ENCODE data around the gene SLC25A30.

The SLC25A30 gene, protein sequence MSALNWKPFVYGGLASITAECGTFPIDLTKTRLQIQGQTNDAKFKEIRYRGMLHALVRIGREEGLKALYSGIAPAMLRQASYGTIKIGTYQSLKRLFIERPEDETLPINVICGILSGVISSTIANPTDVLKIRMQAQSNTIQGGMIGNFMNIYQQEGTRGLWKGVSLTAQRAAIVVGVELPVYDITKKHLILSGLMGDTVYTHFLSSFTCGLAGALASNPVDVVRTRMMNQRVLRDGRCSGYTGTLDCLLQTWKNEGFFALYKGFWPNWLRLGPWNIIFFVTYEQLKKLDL

DNA sequence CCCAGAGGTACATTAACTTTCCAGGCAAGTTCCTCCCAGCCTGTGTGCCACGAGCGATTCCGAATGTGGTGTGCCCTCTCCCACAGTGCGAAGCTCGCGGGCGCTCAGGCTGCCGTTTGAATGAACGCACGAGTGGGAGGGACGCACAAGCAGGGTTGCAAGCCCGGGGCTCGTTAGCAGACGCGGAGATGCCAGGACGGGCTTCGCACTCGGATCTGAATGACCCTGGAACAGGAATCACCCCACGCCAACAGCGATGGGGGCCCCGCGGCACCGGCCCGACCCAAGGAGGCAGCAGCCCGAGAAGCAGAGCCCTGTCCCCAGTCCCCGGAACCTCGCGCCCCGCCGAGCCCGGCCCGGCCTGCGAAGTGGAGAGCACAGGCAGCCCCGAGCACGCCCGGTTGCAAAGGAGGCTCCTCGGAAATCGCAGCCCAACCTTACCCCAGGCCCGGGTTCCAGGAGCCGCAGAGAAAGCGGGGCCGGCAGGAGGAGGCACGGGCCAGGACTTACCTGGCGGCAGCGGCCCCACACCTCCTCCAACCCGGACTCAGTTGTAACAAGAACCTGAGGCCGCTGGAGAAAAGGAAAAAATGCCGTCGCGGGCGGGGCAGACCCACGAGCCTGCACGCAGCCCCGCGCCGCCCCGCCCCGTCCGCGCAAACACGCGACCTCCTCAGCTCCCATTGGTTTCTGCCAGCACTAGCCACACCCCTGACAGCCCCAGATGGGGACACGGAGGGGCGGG lies at the start of gene SLC25A30:
SLC25A30 (minus strand) TSS at position 584 of the 745 bp plus-strand sequence. CDS start 6,948 bp downstream, outside the sequence.
- peak; percentile 71 to 86 for DNase-seq

GRCh38 chr13:45466359-45466758 lies 48.2 kb upstream of the SLC25A30 start:
- DNase-seq, result no peak

GRCh38 chr13:45464687-45465453 lies 46.7 kb upstream of the SLC25A30 start, which contains the start of gene COG3:
COG3 (plus strand) TSS chr13:45464939; CDS start chr13:45465037, 98 bp downstream.
- peak; percentile 93 to 94 for DNase-seq

DNA sequence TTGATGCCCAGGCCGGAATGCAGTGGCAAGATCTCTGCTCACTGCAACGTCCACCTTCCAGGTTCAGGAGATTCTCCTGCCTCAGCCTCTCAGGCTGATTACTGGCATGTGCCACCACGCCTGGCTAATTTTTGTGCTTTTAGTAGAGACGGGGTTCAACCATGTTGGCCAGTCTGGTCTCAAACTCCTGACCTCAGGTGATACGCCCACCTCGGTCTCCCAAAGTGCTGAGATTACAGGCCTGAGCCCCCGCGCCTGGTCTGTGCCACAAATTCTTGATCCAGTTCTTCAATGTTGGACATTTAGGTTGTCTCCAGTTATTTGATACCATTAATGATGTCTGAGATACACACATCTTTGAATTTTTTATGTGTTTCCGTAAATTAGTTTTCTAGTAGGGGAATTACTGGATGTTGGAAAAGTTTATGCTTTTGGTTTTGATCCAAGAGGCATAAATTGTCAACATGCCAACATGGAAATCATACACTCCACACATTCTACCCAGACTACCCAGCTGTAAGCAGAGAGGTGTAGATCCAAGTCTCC lies 46.0 kb upstream of the SLC25A30 start:
- no peak for DNase-seq

DNA sequence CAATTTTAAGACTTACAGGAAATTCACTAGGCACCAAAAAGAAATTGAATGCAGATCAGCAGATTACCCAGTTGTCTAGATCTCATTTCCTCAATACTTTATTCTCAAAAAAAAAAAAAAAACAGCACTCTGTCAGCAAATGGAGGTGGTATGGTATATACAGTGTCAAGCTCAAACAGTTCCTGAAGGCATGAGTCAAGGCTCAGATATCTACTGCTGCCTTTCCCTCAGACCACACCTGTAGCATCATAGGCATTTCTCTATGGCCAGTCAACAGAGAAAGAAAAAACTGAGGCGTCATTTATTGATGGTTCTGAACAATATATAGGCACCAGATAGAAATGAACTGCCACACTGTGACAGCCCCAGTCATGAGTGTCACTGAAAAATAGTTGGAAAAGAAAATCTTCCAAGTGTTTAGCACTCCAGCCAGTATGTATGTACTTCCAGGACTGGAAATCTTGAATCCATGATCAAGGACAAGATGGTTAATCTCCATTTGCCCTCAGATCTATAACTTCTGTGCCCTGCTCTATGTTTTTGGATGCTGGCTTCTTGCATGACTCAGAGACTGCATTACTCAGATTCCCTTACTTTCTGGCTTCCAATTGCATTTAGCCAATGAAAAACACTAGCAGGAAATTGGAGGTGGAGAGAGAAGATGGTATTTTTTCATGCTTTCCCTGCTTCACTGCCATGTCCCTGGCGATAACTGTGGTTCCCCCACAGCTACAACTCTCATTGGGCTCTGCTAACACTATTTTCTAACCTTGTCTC lies 38.2 kb upstream of the SLC25A30 start:
- no peak for DNase-seq

GRCh38 chr13:45454204-45454603 lies 36.0 kb upstream of the SLC25A30 start:
- DNase-seq, result no peak

GRCh38 chr13:45451282-45451681 lies 33.1 kb upstream of the SLC25A30 start:
- no peak for DNase-seq

DNA sequence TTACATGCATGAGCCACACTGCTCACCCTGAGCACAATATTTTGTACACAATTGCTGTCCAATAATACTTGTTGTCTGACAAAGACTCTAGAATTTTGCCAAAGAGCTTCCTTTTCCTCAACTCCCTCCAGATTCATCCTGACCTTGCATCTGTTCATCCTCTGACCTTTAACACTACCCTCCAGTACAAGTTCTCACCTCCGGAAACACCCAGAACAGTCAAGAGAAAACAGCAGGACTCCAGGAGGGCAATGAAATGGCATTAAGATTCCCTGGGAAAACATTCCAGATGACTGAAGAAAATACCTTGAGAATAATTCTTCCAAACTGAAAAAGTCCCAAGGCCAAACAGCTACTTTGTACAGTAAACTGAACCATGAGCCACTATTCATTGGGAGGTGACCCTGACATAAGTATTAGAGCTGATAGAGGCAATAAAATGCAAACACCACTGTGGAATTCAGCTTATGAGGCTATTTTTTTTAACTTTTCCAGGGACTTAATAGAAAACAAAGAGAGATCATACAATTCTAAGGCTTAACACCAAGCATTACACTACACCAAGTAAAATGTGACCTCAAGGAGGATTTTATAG lies 30.9 kb upstream of the SLC25A30 start:
- DNase-seq, result no peak

- DNase-seq, result no peak
These were observed 29.0 kb upstream of the SLC25A30 start for GRCh38 chr13:45447050-45447661.

GRCh38 chr13:45446181-45446580 lies 28.0 kb upstream of the SLC25A30 start:
- no peak for DNase-seq

DNA sequence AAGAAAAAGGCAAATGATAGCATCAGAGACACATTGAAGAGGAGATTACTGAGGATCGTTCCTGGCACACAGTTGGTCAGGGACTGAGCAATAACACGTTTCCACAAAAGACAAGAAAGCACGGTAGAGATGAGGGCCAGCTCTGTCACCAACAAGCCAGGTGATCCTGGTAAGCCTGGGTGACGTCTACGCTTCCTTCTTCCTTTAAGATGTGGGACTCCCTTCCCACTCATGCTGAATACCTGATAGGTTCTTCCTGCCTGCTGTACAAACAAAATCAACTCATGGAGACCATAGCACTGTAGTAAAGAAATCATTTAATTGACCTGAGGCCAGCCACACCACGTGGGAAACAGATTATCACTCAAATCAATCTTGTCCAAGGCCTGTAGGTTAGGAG lies 26.9 kb upstream of the SLC25A30 start:
- DNase-seq, result no peak

DNA sequence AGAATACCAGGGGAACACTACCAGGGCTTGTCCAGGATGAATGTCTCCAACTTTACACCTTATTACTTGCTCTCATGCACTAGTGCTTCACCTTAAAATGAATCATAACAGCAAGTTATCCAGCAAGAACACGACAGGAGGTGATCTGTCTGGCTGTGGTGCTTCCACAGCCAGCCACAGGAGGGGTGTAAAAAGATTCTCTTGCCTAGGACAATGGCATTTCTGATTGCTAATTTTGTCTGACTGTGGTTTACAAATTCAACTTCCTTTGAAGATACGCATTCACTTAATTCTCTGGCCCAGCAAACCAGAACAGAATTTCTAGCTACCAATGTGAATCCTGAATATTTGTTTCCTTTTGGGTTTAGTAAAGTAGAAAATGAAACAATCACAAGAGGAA lies 23.5 kb upstream of the SLC25A30 start:
- DNase-seq, result no peak

- DNase-seq, result no peak
These were observed 21.7 kb upstream of the SLC25A30 start for GRCh38 chr13:45439781-45440462.

- no peak for DNase-seq
These were observed 20.8 kb upstream of the SLC25A30 start for GRCh38 chr13:45439008-45439407.

GRCh38 chr13:45437947-45438346 lies 19.8 kb upstream of the SLC25A30 start:
- DNase-seq, result no peak

DNA sequence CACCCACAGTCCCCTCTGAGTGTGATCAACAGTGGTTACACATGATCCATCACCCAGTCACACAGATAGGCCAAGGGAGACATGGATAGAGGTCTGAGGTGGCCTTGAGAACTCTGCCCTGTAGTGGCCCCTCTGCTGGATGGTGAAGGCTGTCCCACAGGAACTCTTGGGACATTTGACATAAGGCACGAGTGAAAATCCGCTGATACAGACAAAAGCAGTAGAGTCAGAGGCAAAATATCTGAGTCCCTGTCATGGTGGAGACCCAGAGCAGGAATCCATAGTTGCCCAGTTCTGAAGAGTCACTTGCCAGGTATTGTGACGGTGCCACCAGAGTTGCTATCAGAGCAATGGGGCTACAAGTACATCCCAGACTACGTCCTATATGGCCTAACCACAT lies 18.8 kb upstream of the SLC25A30 start:
- DNase-seq, result no peak

DNA sequence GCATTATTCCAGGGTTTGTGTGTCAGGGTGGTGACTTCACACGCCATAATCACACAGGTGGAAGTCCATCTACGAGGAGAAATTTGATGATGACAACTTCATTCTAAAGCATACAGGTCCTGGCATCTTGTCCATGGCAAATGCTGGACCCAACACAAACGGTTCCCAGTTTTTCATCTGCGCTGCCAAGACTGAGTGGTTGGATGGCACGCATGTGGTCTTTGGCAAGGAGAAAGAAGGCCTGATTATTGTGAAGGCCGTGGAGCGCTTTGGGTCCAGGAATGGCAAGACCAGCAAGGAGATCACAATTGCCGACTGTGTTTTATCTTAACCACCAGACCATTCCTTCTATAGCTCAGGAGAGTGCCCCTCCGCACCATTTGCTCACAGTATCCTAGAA lies 18.2 kb upstream of the SLC25A30 start:
- no peak for DNase-seq

- DNase-seq, result peak; percentile 27 to 35
These were observed 16.6 kb upstream of the SLC25A30 start for GRCh38 chr13:45434556-45435371.

GRCh38 chr13:45433381-45433790 lies 15.2 kb upstream of the SLC25A30 start:
- no peak for DNase-seq
